GM19324 (cell line): ENCODE results near the gene VWC2.

Source experiments
- ATAC-seq: cut with Tn5 transposase; IDR thresholded peaks from one replicate; pipeline ENCODE4 v1.9.1; 2021; ENCODE audit warnings: mild to moderate bottlenecking, moderate library complexity; ENCODE audit not compliant: unreplicated experiment, low FRiP score

VWC2 gene

GRCh38 chr7:49781996-49782395 lies 8.6 kb downstream of the VWC2 start:
- no peak for ATAC-seq

GRCh38 chr7:49783446-49783845 lies 10.0 kb downstream of the VWC2 start:
- no peak for ATAC-seq

GRCh38 chr7:49787980-49788379 lies 14.5 kb downstream of the VWC2 start:
- ATAC-seq: no peak

- no peak for ATAC-seq
These were observed 15.1 kb downstream of the VWC2 start for GRCh38 chr7:49788455-49789059.

GRCh38 chr7:49789736-49790135 lies 16.3 kb downstream of the VWC2 start:
- ATAC-seq: no peak

GRCh38 chr7:49790209-49790608 lies 16.8 kb downstream of the VWC2 start:
- ATAC-seq: no peak

- peak; percentile 61 for ATAC-seq
These were observed 17.8 kb downstream of the VWC2 start for GRCh38 chr7:49791088-49791741.

GRCh38 chr7:49797987-49798660 lies 24.7 kb downstream of the VWC2 start:
- ATAC-seq: no peak

GRCh38 chr7:49800031-49800430 lies 26.6 kb downstream of the VWC2 start:
- ATAC-seq: no peak

GRCh38 chr7:49802600-49802999 lies 29.2 kb downstream of the VWC2 start:
- ATAC-seq: no peak

- ATAC-seq: no peak
These were observed 30.4 kb downstream of the VWC2 start for GRCh38 chr7:49803812-49804211.

- no peak for ATAC-seq
These were observed 32.1 kb downstream of the VWC2 start for GRCh38 chr7:49805371-49806007.

- ATAC-seq: no peak
These were observed 39.1 kb downstream of the VWC2 start for GRCh38 chr7:49812534-49812933.

GRCh38 chr7:49817279-49817678 lies 43.8 kb downstream of the VWC2 start:
- ATAC-seq: no peak

GRCh38 chr7:49821181-49821580 lies 47.7 kb downstream of the VWC2 start:
- no peak for ATAC-seq

- ATAC-seq: no peak
These were observed 49.4 kb downstream of the VWC2 start for GRCh38 chr7:49822856-49823255.

- ATAC-seq: no peak
These were observed 50.1 kb downstream of the VWC2 start for GRCh38 chr7:49823566-49823965.

- ATAC-seq: no peak
These were observed 66.6 kb downstream of the VWC2 start for GRCh38 chr7:49839863-49840645.

- ATAC-seq: no peak
These were observed 67.4 kb downstream of the VWC2 start for GRCh38 chr7:49840751-49841405.

GRCh38 chr7:49845626-49846025 lies 72.2 kb downstream of the VWC2 start:
- no peak for ATAC-seq
